Upper lobe of right lung (tissue), 1 donor: ENCODE results near the gene PCDHB7. TPM values are rescaled to one million over a fixed set of nuclear protein-coding genes. Genes with fewer than 3 reads are reported as not detected.
"Not testable (repeated sequence)": the region's sequence is repeated elsewhere in the genome, so short reads cannot be mapped to it uniquely, and the experiment has no call there.

Source experiments
- ATAC-seq: fragments of 200-7000 bp; cut with Tn5 transposase; one replicate; pipeline ENCODE4 v1.9.1; 2020; ENCODE audit warnings: mild to moderate bottlenecking, moderate library complexity
- DNase-seq: peaks from one replicate; pipeline ENCODE4 v3.0.0-alpha.2; 2020
- H3K27ac ChIP-seq: fragments of 200-600 bp; one replicate; pipeline ENCODE4 v1.8.0; 2022
- H3K27me3 ChIP-seq: fragments of 200-600 bp; one replicate; pipeline ENCODE4 v1.8.0; 2022; ENCODE audit warnings: mild to moderate bottlenecking
- H3K36me3 ChIP-seq: fragments of 200-600 bp; one replicate; pipeline ENCODE4 v1.8.0; 2022
- H3K4me1 ChIP-seq: fragments of 200-600 bp; one replicate; pipeline ENCODE4 v1.8.0; 2022
- H3K4me3 ChIP-seq: fragments of 200-600 bp; one replicate; pipeline ENCODE4 v1.8.0; 2022; ENCODE audit warnings: mild to moderate bottlenecking
- H3K9me3 ChIP-seq: fragments of 200-600 bp; one replicate; pipeline ENCODE4 v1.8.0; 2022
- CTCF ChIP-seq: fragments of 200-600 bp; IDR thresholded peaks from one replicate; pipeline ENCODE4 v1.8.0; 2022; ENCODE audit warnings: antibody characterized with exemption
- intact Hi-C: fragments of 100-400 bp; cut with DNase I; formaldehyde crosslinking; loops from one replicate; pipeline ENCODE4 v1.11.0; 2022
- total RNA-seq: library from RNA; stranded (reverse); fragmentation: NEBNext Ultra II Directional; extraction: Animal tissue kit (Norgen Biotek cat#: 25700); gene quantifications from one replicate; pipeline ENCODE4 v1.2.1, GENCODE V29; 2021
- donor health status: DM: no; HTN: yes; CAD: no; lungs with severe emphysema.

PCDHB7 gene
- total RNA-seq, 1 donor from 2014 or later, result 2.8 TPM

- DNase-seq (no peak), ATAC-seq (no peak)
- no peak for TF ChIP-seq CTCF
- Histone ChIP-seq H3K27ac (no peak within 1 kb of the TSS), H3K36me3 (no peaks in the 10 kb centered on the region), H3K4me3 (no peak within 1 kb of the TSS), H3K9me3 (peaks cover 9% of the 10 kb centered on the region), H3K4me1 (no peaks in the 10 kb centered on the region), H3K27me3 (no peaks in the 10 kb centered on the region)
- intact Hi-C loops, result no loop called here
Observed at GRCh38 chr5:141223112-141223783, 50.8 kb downstream of the PCDHB7 start, which contains the start of gene PCDHB14. Gene PCDHB14 (plus strand): TSS chr5:141223343. CDS start chr5:141223506, 163 bp downstream.

DNA sequence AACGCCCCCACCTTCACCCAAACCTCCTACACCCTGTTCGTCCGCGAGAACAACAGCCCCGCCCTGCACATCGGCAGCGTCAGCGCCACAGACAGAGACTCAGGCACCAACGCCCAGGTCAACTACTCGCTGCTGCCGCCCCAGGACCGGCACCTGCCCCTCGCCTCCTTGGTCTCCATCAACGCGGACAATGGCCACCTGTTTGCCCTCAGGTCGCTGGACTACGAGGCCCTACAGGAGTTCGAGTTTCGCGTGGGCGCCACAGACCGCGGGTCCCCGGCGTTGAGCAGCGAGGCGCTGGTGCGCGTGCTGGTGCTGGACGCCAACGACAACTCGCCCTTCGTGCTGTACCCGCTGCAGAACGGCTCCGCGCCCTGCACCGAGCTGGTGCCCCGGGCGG lies 52.4 kb downstream of the PCDHB7 start:
- H3K4me1 ChIP-seq, intact Hi-C loops, H3K27ac ChIP-seq, H3K36me3 ChIP-seq, H3K27me3 ChIP-seq, H3K4me3 ChIP-seq, ATAC-seq, DNase-seq, H3K9me3 ChIP-seq: not testable (repeated sequence)

GRCh38 chr5:141225421-141225820 lies 53.0 kb downstream of the PCDHB7 start:
- H3K36me3 ChIP-seq, H3K27me3 ChIP-seq, DNase-seq, H3K9me3 ChIP-seq, ATAC-seq, H3K4me3 ChIP-seq, intact Hi-C loops, H3K4me1 ChIP-seq, H3K27ac ChIP-seq: not testable (repeated sequence)

Other genes with a start within 250 kb of the PCDHB7 start
- 3.7 TPM for gene PCDHAC1, start 246.3 kb upstream of the PCDHB7 start, total RNA-seq
- gene PCDHAC2, start 206.2 kb upstream of the PCDHB7 start, total RNA-seq, result 10.0 TPM
- gene PCDHB1, start 121.3 kb upstream of the PCDHB7 start, total RNA-seq, result 0.12 TPM
- gene PCDHB2, start 78.0 kb upstream of the PCDHB7 start, total RNA-seq, result 3.8 TPM
- gene PCDHB3, start 72.2 kb upstream of the PCDHB7 start, total RNA-seq, result 1.9 TPM
- 3.0 TPM for gene PCDHB4, start 50.8 kb upstream of the PCDHB7 start, total RNA-seq
- 2.3 TPM for gene PCDHB5, start 37.4 kb upstream of the PCDHB7 start, total RNA-seq
- 0.75 TPM for gene PCDHB6, start 22.6 kb upstream of the PCDHB7 start, total RNA-seq
- gene PCDHB8, start 5.1 kb downstream of the PCDHB7 start, total RNA-seq, result 2.4 TPM
- gene PCDHB16, start 9.7 kb downstream of the PCDHB7 start, total RNA-seq, result 4.1 TPM
- gene PCDHB9, start 14.5 kb downstream of the PCDHB7 start, total RNA-seq, result 2.5 TPM
- gene PCDHB10, start 19.7 kb downstream of the PCDHB7 start, total RNA-seq, result 2.1 TPM
- 2.0 TPM for gene PCDHB11, start 27.0 kb downstream of the PCDHB7 start, total RNA-seq
- gene PCDHB12, start 36.1 kb downstream of the PCDHB7 start, total RNA-seq, result 2.8 TPM
- 3.2 TPM for gene PCDHB13, start 41.3 kb downstream of the PCDHB7 start, total RNA-seq
- 3.0 TPM for gene PCDHB14, start 50.7 kb downstream of the PCDHB7 start, total RNA-seq
- 2.5 TPM for gene PCDHB15, start 72.8 kb downstream of the PCDHB7 start, total RNA-seq
- 0.64 TPM for gene SLC25A2, start 131.4 kb downstream of the PCDHB7 start, total RNA-seq
- gene TAF7, start 148.1 kb downstream of the PCDHB7 start, total RNA-seq, result 60.4 TPM
- gene PCDHGA1, start 157.9 kb downstream of the PCDHB7 start, total RNA-seq, result 0.46 TPM
- gene PCDHGA2, start 166.1 kb downstream of the PCDHB7 start, total RNA-seq, result 2.5 TPM
- 1.7 TPM for gene PCDHGA3, start 171.2 kb downstream of the PCDHB7 start, total RNA-seq
- gene PCDHGB1, start 177.5 kb downstream of the PCDHB7 start, total RNA-seq, result 2.0 TPM
- gene PCDHGA4, start 182.4 kb downstream of the PCDHB7 start, total RNA-seq, result 3.9 TPM
- gene PCDHGB2, start 187.3 kb downstream of the PCDHB7 start, total RNA-seq, result 3.8 TPM
- 3.5 TPM for gene PCDHGA5, start 191.5 kb downstream of the PCDHB7 start, total RNA-seq
- 2.6 TPM for gene PCDHGB3, start 197.6 kb downstream of the PCDHB7 start, total RNA-seq
- 3.9 TPM for gene PCDHGA6, start 201.2 kb downstream of the PCDHB7 start, total RNA-seq
- 2.5 TPM for gene PCDHGA7, start 210.1 kb downstream of the PCDHB7 start, total RNA-seq
- 4.2 TPM for gene PCDHGB4, start 215.1 kb downstream of the PCDHB7 start, total RNA-seq
- gene PCDHGA8, start 220.0 kb downstream of the PCDHB7 start, total RNA-seq, result 1.2 TPM
- 11.0 TPM for gene PCDHGB5, start 225.3 kb downstream of the PCDHB7 start, total RNA-seq
- gene PCDHGA9, start 230.1 kb downstream of the PCDHB7 start, total RNA-seq, result 5.4 TPM
- 7.5 TPM for gene PCDHGB6, start 235.4 kb downstream of the PCDHB7 start, total RNA-seq
- 6.2 TPM for gene PCDHGA10, start 240.3 kb downstream of the PCDHB7 start, total RNA-seq
- 15.4 TPM for gene PCDHGB7, start 245.0 kb downstream of the PCDHB7 start, total RNA-seq
- gene PCDHGA11, start 248.4 kb downstream of the PCDHB7 start, total RNA-seq, result 2.6 TPM